Naive thymus-derived CD8-positive, alpha-beta T cell (primary cell): ENCODE results near the gene SLC9A7. TPM values are rescaled to one million over a fixed set of nuclear protein-coding genes. Genes with fewer than 3 reads are reported as not detected.
A peak's percentile ranks its signal among the peaks of the same experiment; 100 is the strongest.

Source experiments
- ATAC-seq, 2 donors: fragments of 150-1000 bp; cut with Tn5 transposase in 1 of 2; sonication (Bioruptor Pico), chemical (Tn5 transposase) in 1 of 2; 1 replicate in 1 of 2; 2 replicates in 1 of 2; pipeline ENCODE4 v1.10.0; 2021; ENCODE audit warnings: mild to moderate bottlenecking in 2 of 2, moderate library complexity in 2 of 2
- POLR2A ChIA-PET: fragments of 350-600 bp; sonication (Branson Sonifier 250); formaldehyde crosslinking; loops from one replicate; lab custom pipeline; 2021; ENCODE audit warnings: antibody characterized with exemption; lab: Charles Lee
- DNase-seq, 10 donors: peaks; one replicate each; pipeline versions ENCODE4 v3.0.0 to v3.0.0-alpha.2; 2020 to 2022
- H3K27ac Mint-ChIP-seq, 10 donors: one replicate each; pipeline ENCODE4 v1.8.0; 2020 to 2022; ENCODE audit warnings: mild to moderate bottlenecking in 10 of 10, mixed read lengths in 10 of 10, moderate library complexity in 4 of 10, inconsistent platforms in 1 of 10
- H3K27me3 Mint-ChIP-seq, 5 donors: one replicate each; pipeline ENCODE4 v1.8.0; 2021 to 2022; ENCODE audit warnings: mixed read lengths in 5 of 5
- H3K36me3 Mint-ChIP-seq, 3 donors: one replicate each; pipeline ENCODE4 v1.8.0; 2020 to 2022; ENCODE audit warnings: mixed read lengths in 3 of 3, mild to moderate bottlenecking in 2 of 3, inconsistent platforms in 1 of 3
- H3K4me1 Mint-ChIP-seq, 4 donors: one replicate each; pipeline ENCODE4 v1.8.0; 2021 to 2022; ENCODE audit warnings: mixed read lengths in 4 of 4
- H3K4me3 Mint-ChIP-seq, 10 donors: one replicate each; pipeline ENCODE4 v1.8.0; 2020 to 2022; ENCODE audit warnings: mild to moderate bottlenecking in 10 of 10, mixed read lengths in 10 of 10, moderate library complexity in 6 of 10, inconsistent platforms in 1 of 10
- H3K9me3 Mint-ChIP-seq, 9 donors: one replicate each; pipeline ENCODE4 v1.8.0; 2020 to 2022; ENCODE audit warnings: mixed read lengths in 9 of 9, mild to moderate bottlenecking in 3 of 9, inconsistent platforms in 1 of 9, moderate library complexity in 1 of 9
- polyA plus RNA-seq, 3 donors: library from polyadenylated mRNA; unstranded; fragments of 300-500 nt; fragmentation: Illumina TruSeq; gene quantifications; one replicate each; pipeline ENCODE4 v1.2.3, GENCODE V29; 2021
- total RNA-seq, 8 experiments: library from RNA in 2 of 8; stranded (reverse) in 2 of 8; gene quantifications; one replicate each; pipeline ENCODE4 v1.2.3 and lab custom pipeline; 2021 to 2026

SLC9A7 gene
- total and polyA plus RNA-seq, 5 experiments from 2014 or later = 0.33 to 3.6 (median 1.3) TPM

DNA sequence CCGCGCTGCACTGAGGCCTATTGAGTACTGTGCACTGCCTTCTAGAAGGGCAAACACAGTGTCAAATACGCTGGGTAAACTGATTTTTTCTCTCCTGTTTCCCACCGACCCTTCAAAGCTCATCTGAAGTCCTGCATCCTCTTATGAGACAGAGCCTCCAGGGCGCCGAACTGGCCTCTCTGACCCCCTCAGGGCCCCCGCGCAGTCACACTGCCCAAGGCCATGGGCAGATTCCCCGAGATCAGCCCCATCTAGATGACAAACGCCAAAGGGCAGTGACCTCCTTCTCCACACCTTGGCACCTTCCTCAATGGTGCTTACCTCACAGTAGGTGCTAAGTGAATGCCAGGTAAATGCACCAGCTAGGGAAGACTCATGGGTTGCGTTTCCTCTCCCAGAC, 151.0 kb downstream of the SLC9A7 start:
- DNase-seq (no peak), ATAC-seq (no peak)
- Mint-ChIP-seq H3K4me3 (no peak overlapping the region), H3K4me1 (peaks cover 7 to 24% (median 20%) of the 10 kb centered on the region in 4 donors), H3K27me3 (peaks cover 0 to 40% (median 16%) of the 10 kb centered on the region in 5 donors), H3K36me3 (peaks cover 0 to 3% (median 0%) of the 10 kb centered on the region in 3 donors), H3K9me3 (no peaks in the 10 kb centered on the region), H3K27ac (no peak overlapping the region)
- POLR2A ChIA-PET = no interaction called here

DNA sequence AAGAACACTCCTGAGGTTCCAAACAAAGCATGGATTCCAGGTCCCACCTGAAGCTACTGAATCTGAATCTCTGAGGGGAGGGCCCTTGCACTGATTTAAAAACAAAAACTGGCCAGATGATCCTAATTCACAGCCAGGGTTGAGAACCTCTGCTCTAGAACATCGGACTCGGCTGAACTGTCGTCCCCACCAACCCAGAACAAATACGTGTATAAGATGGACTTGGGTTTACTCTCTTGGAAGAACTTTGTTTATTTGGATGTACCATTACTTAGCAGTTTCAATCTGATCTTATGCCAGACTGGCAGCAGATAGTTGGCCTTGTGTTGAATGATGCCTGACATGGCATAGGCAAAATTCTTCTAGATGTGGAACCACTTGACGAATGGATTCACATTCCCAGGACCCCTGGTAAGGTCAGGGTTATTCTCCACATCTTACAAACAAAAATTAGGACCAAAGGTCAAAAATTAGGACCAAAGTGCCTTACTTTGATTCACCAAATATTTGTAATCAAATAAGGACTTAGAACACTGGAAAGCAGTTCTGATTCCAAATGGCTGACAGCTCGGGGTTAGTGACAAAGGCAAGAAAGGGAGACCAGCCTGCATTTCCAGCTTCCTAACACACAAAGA, 156.3 kb downstream of the SLC9A7 start:
- Mint-ChIP-seq H3K36me3 (peaks cover 0 to 7% (median 2%) of the 10 kb centered on the region in 3 donors), H3K4me3 (no peak overlapping the region), H3K4me1 (no peaks in the 10 kb centered on the region), H3K27me3 (peaks cover 0 to 24% (median 3%) of the 10 kb centered on the region in 5 donors), H3K9me3 (no peaks in the 10 kb centered on the region), H3K27ac (no peak overlapping the region)
- ATAC-seq (no peak), DNase-seq (no peak)
- POLR2A ChIA-PET = no interaction called here

DNA sequence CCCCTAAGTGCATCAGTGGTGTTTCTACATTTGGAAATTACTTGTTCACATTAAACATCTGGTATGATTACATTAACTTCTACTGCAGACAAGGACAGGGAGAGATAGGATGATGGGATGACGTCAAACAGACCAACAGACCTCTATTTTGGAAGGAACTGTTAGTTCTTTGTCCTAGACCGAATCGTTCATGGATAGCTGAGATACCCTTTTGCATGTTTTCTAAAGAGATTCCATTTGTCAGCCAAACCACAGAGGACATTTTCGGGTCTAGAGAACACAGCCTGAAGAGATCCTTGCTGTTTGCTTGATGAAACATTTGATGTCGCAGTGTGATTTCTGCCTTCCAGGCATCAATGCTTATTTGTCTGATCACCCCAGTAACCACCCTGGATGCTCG, 157.6 kb downstream of the SLC9A7 start:
- Mint-ChIP-seq H3K9me3 (no peaks in the 10 kb centered on the region), H3K4me3 (no peak overlapping the region), H3K4me1 (no peaks in the 10 kb centered on the region), H3K36me3 (peaks cover 0 to 4% (median 2%) of the 10 kb centered on the region in 3 donors), H3K27me3 (peaks cover 0 to 13% (median under 1%) of the 10 kb centered on the region in 5 donors), H3K27ac (no peak overlapping the region)
- ATAC-seq = no peak
- POLR2A ChIA-PET = no interaction called here
- no peak for DNase-seq

GRCh38 chrX:46599051-46599560, 159.8 kb downstream of the SLC9A7 start:
- Mint-ChIP-seq H3K4me3 (no peak overlapping the region), H3K27me3 (peaks cover 0 to 12% (median 0%) of the 10 kb centered on the region in 5 donors), H3K27ac (no peak overlapping the region), H3K4me1 (no peaks in the 10 kb centered on the region), H3K36me3 (peaks cover 0 to 4% (median 2%) of the 10 kb centered on the region in 3 donors), H3K9me3 (no peaks in the 10 kb centered on the region)
- DNase-seq = no peak
- no peak for ATAC-seq
- POLR2A ChIA-PET = no interaction called here

- Mint-ChIP-seq H3K27ac (no peak overlapping the region), H3K4me1 (no peaks in the 10 kb centered on the region), H3K4me3 (no peak overlapping the region), H3K9me3 (no peaks in the 10 kb centered on the region), H3K36me3 (peaks cover 0 to 4% (median 2%) of the 10 kb centered on the region in 3 donors), H3K27me3 (peaks cover 0 to 8% (median 0%) of the 10 kb centered on the region in 5 donors)
- POLR2A ChIA-PET = no interaction called here
- ATAC-seq (no peak), DNase-seq (no peak)
Measured at GRCh38 chrX:46597771-46598170, 161.1 kb downstream of the SLC9A7 start.

GRCh38 chrX:46597208-46597607, 161.7 kb downstream of the SLC9A7 start:
- H3K36me3 Mint-ChIP-seq = peaks cover 0 to 2% (median 2%) of the 10 kb centered on the region in 3 donors
- no peak for ATAC-seq
- H3K9me3 Mint-ChIP-seq = no peaks in the 10 kb centered on the region
- POLR2A ChIA-PET = no interaction called here
- no peak for DNase-seq
- H3K4me3 Mint-ChIP-seq = no peak overlapping the region
- H3K27ac Mint-ChIP-seq = no peak overlapping the region
- H3K4me1 Mint-ChIP-seq = no peaks in the 10 kb centered on the region
- H3K27me3 Mint-ChIP-seq = peaks cover 0 to 2% (median 0%) of the 10 kb centered on the region in 5 donors

- ATAC-seq (no peak), DNase-seq (no peak)
- Mint-ChIP-seq H3K27ac (no peak overlapping the region), H3K27me3 (no peaks in the 10 kb centered on the region), H3K36me3 (peaks cover 0 to 2% (median 0%) of the 10 kb centered on the region in 3 donors), H3K9me3 (peaks cover 0 to 2% (median 0%) of the 10 kb centered on the region in 9 donors), H3K4me3 (no peak overlapping the region), H3K4me1 (peaks cover 0 to 4% (median 1%) of the 10 kb centered on the region in 4 donors)
- POLR2A ChIA-PET = no interaction called here
Measured at GRCh38 chrX:46595084-46595483, 163.8 kb downstream of the SLC9A7 start.

DNA sequence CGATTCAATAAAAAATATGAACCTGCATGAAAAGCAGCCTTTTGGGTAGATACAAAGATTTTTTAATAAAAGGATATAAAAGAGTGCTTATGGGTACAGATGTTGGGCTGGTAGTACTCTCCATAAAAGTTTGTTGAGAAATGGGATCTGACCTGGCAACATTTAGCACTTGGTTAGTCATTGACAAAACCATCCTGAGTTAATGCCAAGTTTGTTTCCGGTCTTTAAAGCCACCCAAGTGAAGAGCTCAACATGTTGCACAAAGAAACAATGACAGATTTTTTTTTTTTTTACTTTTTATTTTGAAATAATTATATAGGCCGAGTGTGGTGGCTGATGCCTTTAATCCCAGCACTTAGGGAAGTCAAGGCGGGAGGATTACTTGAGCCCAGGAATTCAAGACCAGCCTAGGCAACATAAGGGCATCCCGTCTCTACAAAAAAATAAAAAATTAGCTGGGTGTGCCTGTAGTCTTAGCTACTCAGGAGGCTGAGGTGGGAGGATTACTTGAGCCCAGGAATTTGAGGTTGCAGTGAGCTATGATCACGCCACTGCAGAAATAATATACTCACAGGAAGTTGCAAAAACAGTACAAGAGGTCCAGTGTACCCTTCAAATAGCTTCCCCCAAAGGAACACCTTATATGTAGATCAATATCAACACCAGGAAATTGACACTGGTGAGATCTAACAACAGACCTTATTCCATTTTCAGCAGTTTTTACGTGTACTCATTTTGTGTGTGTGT, 168.8 kb downstream of the SLC9A7 start:
- H3K4me1 Mint-ChIP-seq = peaks cover 3 to 31% (median 14%) of the 10 kb centered on the region in 4 donors
- POLR2A ChIA-PET = no interaction called here
- H3K9me3 Mint-ChIP-seq = peaks cover 0 to 2% (median 0%) of the 10 kb centered on the region in 9 donors
- no peak for ATAC-seq
- H3K27me3 Mint-ChIP-seq = no peaks in the 10 kb centered on the region
- H3K4me3 Mint-ChIP-seq = peak overlapping the region in 1 of 10 donors; percentile 10
- H3K27ac Mint-ChIP-seq = no peak overlapping the region
- H3K36me3 Mint-ChIP-seq = no peaks in the 10 kb centered on the region
- no peak for DNase-seq

GRCh38 chrX:46588263-46588662, 170.7 kb downstream of the SLC9A7 start:
- Mint-ChIP-seq H3K9me3 (peaks cover 0 to 2% (median 0%) of the 10 kb centered on the region in 9 donors), H3K4me3 (peak overlapping the region; percentile 31 to 73 (median 59)), H3K4me1 (peaks cover 3 to 36% (median 14%) of the 10 kb centered on the region in 4 donors), H3K27me3 (no peaks in the 10 kb centered on the region), H3K27ac (peak overlapping the region in 6 of 10 donors; percentile 22 to 82 (median 68)), H3K36me3 (no peaks in the 10 kb centered on the region)
- ATAC-seq (peak; percentile 23 to 52), DNase-seq (peak in 7 of 10 donors; percentile 5 to 66 (median 17))
- POLR2A ChIA-PET = interaction anchor here (0.7 kb wide), 2 partner anchors 12 to 276 kb away, joined by 3 to 8 read pairs; no protein-coding TSS in a partner anchor

GRCh38 chrX:46587753-46588171, 171.2 kb downstream of the SLC9A7 start:
- Mint-ChIP-seq H3K9me3 (peaks cover 0 to 2% (median 0%) of the 10 kb centered on the region in 9 donors), H3K36me3 (no peaks in the 10 kb centered on the region), H3K27me3 (no peaks in the 10 kb centered on the region), H3K4me1 (peaks cover 3 to 36% (median 14%) of the 10 kb centered on the region in 4 donors), H3K27ac (peak overlapping the region in 4 of 10 donors; percentile 22 to 79 (median 42)), H3K4me3 (peak overlapping the region in 8 of 10 donors; percentile 41 to 73 (median 59))
- no peak for ATAC-seq
- POLR2A ChIA-PET = interaction anchor here (0.7 kb wide), 1 partner anchor 12 kb away, joined by 8 read pairs; no protein-coding TSS in a partner anchor
- DNase-seq = no peak

GRCh38 chrX:46587158-46587557, 171.8 kb downstream of the SLC9A7 start:
- ATAC-seq (no peak), DNase-seq (no peak)

GRCh38 chrX:46584736-46585135, 174.2 kb downstream of the SLC9A7 start:
- DNase-seq (no peak), ATAC-seq (no peak)
- Mint-ChIP-seq H3K9me3 (no peaks in the 10 kb centered on the region), H3K4me1 (peaks cover 3 to 33% (median 12%) of the 10 kb centered on the region in 4 donors), H3K4me3 (no peak overlapping the region), H3K27me3 (peaks cover 0 to 3% (median 0%) of the 10 kb centered on the region in 5 donors), H3K27ac (no peak overlapping the region), H3K36me3 (no peaks in the 10 kb centered on the region)
- POLR2A ChIA-PET = no interaction called here

More at GRCh38 chrX:46587158-46587557, 171.8 kb downstream of the SLC9A7 start:
- no peaks in the 10 kb centered on the region for H3K27me3 Mint-ChIP-seq
- peak overlapping the region in 1 of 10 donors; percentile 42 for H3K27ac Mint-ChIP-seq
- peaks cover 0 to 2% (median 0%) of the 10 kb centered on the region in 9 donors for H3K9me3 Mint-ChIP-seq
- POLR2A ChIA-PET = no interaction called here
- peaks cover 3 to 36% (median 14%) of the 10 kb centered on the region in 4 donors for H3K4me1 Mint-ChIP-seq
- peak overlapping the region in 1 of 10 donors; percentile 9 for H3K4me3 Mint-ChIP-seq
- no peaks in the 10 kb centered on the region for H3K36me3 Mint-ChIP-seq
